CD4-positive, alpha-beta T cell treated with Interleukin-12 subunit alpha and Interleukin-12 subunit beta, for 1 hour (primary cell): ENCODE results near the gene BRD1.
"Not testable (repeated sequence)": the region's sequence is repeated elsewhere in the genome, so short reads cannot be mapped to it uniquely, and the experiment has no call there.

ENCODE experiments used
- DNase-seq: peaks from one replicate; pipeline ENCODE4 v3.0.0-alpha.2; 2020

The BRD1 gene

DNA sequence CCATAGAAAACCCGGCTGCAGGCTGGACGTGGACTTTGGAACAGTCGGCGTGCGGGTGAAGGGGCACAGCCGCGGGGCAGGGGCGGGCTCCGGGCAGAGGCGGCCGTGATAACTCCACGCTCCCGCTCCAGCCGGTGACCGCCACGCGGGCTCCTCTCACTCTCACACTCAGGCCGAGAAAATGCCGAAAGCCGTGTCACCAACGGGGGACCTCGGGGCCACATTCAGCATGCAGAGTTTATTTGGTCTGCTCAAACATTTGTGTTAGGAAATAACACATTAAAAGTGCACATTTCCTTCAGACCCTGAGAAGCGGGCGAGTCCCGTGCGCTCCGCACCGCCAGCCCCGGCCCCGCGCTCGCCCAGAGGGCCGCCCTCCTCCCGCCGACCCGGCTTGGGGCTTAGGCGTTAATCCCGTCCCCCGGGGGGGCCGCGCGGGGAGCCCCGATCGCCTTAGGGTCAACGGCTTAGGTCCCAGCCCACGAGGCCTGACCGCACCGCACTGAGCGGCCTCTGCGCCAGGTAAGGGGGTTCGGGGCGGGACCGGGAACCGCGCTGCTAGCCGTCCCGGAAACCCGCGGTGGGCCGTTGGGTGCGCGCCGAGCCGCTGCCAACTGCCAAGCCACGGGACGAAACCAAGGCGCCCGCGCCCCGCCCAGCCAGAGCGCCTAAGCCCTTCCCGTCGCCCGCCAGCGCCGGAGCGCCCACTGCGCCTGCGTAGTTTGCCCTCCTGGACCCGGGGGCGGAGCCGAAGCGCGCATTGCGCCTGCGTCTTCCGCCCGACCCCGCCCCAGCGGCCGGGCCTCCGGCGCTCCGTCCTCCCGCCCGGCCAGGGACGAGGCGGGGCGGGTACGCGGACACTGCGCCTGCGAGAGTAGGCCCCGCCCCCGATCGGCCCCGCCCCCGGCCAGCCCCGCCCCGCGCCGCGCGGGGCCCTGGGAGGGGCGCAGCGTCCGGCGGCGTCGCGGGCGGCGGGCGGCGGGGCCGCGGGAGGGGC lies 25.5 kb upstream of the BRD1 start, which contains the start of gene ZBED4:
ZBED4 (plus strand) TSS at position 947 of the 997 bp plus-strand sequence. CDS start 29,819 bp downstream, outside the sequence.
- peak; percentile 99 for DNase-seq

DNA sequence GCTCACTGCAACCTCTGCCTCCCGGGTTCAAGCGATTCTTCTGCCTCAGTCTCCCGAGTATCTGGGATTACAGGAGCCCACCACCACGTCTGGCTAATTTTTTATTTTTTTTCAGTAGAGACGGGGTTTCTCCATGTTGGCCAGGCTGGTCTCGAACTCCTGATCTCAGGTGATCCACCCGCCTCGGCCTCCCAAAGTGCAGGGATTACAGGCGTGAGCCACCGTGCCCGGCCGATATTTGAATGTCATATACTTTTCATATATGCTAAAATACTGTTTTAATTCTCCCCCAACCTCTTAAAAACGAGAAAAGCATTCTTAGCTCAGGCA lies 24.9 kb upstream of the BRD1 start:
- DNase-seq, result not testable (repeated sequence)

DNA sequence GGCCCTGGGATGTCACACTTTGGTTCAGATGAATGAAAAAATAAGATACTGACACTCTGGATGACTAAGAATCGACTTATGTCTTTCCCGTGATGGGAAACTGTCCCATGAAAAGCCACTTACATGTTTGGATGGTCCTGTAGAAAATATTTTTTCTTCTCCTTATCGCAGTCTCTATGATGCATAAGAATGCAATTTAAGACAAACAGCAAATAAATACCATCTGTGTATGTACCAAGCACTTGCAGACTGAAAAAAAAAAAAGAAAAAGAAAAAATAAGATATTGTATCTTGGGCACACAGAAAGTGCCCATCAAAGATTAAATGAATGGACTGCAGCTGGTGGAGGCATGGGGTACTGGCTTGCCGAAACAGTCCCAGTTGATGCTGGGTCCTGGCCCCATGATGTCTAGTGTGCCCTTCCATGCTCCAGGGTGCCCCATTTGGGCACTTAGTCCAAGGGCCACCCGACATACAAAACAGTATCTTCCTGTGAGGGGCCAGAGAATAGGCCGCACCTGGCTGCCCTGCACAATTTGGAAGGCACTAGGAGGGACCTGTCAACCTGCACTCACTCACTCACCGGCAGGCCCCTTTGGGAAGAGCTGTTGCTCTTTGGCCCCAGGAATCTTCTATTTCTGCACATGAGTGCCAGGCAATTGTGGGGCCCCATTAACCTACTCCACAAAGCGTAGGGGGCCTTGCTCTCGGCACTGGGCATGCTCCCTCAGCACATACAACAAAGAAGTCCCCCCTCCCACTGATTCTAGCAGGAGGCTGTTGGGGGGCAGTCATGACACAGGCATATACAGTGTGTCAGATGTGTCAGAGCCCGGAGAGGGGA lies 23.5 kb upstream of the BRD1 start:
- no peak for DNase-seq

DNA sequence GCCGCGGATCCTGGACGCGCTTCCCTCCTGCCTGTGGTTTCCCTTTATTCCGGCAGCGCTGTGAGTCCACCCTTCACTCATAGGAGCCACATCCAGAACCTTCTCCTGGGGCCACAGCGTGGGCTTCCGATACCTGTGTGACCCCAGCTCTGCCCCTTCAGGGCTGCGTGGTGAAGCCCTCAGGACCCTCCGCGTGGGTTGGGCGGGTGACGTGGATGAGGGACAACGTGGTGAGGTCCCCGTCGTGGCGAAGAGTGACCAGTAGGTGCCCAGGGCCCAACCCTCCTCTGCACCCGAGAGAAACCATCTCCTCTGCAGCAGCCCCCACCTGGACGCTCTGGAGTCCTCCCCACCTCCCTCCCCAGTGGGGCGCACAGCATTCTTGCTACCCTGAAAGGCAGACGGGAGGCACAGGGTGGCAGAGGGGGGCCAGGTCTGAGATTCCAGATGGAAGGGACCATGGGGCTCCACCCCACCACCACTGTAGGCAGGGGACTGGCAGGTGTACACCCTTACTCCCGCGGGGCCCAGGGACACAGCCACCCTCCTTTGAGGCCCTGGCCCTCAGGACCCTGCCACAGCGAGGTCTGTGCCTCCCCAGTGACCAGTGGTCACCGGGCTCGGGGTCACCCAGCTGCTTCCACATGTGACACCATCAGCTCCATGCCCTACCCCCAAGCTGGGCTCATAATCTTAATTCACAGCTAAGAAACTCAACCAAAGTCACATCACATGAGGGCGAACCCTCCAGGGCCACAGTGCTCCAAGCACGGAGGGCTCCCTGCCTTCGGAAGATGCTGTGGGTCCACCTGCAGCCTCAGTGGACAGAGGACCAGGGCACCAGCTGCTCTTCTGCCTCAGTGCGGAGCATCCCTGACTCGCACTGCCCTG lies 22.6 kb upstream of the BRD1 start:
- DNase-seq, result no peak

DNA sequence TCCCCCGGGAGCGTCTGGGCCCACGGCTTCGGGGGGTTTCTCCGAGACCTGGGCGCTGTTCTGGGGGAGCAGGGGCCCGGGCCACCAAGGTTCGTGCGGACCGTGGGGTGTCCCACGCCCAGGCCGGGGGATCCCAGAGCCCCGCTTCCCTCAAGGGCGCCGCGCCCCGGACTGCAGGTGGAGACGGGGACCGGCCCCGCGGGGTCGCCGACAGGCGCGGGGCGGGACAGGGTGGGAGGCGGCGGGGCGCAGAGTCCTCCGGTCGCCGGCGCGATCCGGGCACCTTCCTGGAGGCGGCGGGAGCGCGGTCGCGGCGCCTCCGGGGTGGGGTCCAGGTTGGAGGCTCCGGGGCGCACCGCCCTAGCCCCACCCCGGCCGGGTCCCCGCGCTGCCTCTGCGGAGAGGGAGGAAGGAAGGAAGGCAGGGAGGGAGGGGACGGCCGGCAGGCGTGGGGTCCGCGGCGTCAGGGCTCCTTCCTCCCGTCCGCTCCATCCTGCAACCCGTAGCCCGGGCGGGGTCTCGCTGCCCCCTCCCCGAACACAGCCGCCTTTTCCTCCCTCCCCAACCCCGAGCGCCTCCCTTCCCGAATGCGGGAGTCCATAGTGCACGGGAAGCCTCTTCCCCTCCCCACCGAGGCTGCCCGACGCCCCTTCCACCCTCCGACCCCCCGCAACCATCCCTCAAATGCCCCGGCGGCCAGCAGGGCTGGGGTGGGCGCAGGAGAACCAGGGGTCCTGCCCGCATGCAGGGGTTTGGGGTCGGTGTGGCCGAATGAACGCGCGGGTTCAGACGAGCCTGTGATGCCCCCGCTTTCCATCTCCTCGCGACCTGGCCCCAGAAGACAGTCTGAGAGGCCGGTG lies 21.7 kb upstream of the BRD1 start:
- DNase-seq, result no peak

DNA sequence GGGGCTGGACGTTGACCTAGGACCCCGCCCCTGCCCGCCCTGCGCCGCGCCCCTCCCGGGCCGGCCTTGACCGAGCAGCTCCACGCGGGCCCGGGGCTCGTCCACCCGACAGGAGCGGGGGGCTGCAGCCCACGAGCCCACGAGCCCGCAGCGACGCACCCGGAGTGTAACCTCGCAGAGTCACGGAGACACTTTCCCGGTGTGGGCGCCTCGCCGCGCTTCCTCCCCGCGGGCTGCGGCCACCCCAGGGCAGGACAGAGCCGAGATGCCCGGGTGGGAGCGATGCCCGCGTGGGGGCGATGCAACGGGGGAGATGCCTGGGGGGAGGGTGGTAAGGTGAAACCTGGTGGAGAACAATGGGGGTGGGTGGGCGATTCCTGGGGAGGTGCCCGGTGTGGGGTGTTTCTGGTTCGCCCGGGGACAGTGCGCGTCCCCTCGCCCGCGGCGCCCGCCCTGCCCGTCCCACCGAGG lies 21.1 kb upstream of the BRD1 start:
- no peak for DNase-seq

DNA sequence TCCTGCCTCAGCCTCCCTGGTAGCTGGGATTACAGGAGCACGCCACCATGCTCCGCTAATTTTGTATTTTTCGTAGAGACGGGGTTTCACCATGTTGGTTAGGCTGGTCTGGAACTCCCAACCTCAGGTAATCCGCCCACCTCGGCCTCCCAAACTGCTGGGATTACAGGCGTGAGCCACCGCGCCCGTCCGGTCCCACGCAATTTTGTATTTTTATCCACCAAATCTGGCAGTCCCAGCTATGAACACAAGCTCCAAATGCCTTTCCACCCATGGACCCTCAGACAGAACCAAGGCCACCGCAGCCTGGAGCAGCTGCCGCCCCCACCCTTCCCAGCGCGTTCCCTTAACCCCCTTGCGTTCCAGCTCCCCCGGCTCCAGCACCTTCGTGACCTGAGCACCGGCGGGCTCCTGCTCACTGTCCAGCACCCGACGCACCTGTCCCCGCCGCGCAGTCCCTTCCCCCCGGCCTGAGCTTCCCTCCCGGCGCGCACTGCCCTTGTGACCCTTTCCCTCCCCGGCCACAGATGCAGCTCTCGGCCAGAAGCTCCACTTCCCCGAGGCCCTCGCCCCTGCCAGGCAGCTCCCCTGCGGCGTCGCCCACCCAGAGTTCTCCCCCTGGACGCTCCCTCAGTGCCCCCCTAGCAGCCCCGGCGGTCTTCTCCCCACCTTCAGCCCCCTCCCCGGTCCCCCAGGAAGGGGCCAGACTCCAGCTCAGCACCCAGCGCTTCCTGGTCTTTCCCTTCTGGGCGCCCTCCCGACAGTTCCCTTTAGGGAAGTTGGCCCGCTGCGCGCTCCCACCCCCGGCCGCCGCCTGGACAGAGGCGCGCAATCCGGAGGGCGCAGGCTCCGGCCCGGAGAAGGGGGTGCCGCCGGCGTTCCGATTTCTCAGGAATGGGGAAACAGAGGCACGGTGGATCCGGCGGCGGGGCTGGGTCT lies 20.3 kb upstream of the BRD1 start:
- no peak for DNase-seq

DNA sequence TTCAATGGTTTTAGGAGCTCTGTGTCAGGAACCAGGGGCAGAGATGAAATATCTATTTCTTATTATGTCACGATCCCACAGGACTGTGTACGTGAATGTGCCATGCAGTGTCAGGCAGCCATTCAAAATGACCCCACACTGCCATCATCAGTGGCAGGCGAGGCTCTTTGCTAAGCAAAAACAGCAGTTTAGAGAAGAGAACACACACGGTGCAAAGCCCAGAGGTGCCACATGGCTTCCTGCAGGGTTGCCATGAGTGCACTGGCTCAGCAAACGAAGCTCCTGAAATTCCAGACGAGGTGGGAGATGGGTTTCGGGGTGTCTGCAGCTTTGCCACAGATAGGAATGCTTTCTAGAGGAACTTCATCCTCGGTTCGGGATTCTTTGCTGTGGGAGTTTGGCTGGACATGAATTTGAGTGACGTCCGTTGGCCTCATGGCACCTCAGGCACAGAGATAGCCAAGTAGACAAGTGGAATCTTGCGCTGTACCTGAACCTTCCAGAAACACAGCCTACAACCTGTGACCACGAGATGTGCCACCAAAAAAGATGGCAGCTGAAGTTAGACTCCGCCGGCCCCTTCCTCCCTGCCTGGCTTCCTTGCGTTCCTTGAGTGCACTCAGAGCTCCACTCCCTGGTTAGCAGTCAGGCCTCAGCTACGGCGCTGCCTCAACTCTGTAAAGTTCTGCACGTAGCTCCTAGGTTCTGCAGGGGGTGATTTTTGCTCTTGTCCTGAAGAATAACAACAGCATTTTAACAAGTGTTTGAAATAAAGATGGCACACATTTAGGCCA lies 18.2 kb upstream of the BRD1 start:
- no peak for DNase-seq

DNA sequence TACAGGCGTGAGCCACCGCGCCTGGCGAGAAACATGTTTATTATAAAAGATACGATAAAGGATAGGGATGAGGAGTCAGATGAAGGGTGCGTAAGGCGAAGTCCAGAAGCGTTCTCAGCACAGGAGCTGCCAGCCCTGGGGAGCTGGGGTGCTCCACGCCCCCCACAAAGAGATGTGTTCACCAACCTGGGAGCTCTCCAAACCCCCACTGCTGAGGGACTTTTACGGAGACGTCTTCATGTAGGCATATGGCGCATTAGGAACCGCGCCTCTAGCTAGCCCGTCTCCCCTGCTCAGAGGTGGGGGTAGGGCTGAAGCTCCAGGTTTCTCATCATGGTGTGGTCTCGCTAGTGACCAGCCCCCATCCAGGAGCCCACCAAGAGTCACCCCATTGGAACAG lies 17.6 kb upstream of the BRD1 start:
- DNase-seq, result no peak

DNA sequence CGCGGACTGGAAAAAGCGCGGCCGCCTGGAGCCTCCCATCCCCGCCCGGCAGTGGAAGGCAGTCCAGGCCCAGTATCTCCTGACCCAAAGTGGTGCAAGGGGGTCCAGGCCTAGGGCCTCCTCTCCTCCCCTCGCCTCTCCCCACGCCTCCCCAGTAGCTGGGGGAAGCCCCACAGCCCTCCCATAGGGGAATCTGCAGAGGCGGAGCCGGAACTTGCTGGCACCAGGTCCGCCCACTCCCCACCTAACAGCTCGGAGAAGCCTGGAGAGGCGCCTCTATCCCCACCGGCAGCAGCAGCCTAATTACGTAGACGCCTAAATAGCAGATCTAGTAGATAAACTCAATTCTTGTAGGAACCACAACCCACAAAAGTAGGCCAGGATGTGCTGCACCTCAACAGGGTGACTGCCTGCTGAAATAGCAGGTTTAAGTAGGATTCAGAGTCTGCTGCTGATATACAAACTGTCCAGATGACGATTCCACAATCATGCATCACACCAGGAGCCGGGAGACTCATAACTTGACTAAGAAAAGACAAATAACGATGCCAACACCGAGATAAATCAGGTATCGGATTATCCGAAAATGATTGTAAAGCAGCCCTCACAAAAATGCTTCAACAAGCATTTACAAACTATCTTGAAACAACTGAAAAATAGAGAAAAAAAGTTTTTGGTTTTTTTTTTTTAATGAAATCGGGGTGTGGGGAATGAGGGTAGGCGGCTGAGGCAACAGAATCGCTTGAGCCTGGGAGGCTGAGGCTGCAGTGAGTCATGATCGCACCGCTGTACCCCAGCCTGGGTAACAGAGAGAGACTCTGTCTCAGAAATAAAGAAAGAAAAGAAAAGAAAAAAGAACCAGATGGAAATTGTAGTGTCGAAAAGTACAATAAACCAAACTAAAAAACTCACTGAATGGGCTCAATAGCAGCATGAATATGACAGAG lies 11.4 kb upstream of the BRD1 start:
- DNase-seq, result peak; percentile 94

DNA sequence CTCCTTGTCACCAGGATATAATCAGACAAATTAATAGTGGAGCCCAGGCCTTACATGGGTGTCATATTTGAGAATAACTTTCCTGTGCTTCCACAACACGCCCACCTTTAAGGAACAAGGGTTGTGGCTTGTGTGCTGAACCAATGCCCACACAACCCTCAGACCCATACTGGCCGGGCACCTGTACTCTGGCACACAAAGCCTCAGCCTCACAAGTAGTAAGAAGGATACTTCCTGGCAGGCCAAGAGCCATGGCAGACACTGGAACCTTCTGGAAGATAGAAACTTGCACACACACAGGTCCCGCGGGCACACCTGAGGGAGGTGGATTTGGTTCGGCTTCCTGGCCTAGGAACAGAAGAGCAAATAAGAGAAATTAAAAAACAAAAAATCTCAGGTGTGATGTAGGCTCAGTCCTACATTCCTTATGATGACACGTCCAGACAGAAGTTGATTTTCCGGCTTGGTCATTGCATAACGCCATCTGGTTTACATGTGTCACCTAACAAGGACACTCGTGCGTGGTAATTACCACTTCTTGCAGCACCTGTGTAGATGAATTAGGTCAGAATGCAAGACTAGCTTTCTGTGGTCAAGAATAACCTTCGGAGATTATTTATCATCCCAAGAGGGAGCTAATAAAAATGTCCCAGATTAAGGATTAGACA lies 5.8 kb upstream of the BRD1 start:
- no peak for DNase-seq

DNA sequence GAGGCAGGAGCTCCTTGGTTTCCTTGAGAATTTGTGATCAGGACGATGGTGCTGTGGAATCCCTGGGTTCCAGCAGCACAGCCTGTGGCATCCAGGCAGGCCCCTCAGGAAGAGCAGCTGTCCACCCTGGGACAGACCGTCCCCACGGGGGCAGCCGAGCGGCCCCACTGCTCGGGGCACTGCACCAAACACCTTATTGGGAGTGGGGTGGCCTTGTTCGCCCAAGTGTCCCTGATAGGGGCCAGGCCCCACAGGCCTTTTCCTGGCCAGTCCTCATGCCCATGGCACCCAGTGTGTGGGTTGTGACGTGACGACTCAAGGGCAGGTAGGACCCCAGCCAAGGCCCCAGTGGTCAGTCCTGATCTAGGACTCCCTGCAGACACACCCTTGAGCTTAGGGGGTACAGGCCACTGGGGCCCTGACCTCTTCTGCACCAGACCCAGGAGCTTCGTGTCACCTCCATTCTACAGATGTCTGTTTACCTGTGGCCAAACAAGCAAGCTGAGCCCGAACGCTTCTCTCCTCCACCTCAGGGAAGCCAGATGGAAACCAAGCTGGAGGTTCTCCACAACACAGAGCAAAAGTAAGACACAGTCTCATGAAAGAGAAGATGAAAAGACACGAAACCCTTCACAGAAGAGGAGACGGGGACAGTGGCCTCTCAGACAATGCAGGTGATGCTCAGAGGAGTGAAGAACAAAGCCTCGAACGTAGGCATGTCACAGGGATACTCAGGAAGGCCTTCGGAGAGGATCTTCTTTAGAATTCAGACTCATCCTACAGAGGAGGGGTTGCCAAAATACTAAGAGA lies 1.6 kb upstream of the BRD1 start:
- DNase-seq, result no peak

DNA sequence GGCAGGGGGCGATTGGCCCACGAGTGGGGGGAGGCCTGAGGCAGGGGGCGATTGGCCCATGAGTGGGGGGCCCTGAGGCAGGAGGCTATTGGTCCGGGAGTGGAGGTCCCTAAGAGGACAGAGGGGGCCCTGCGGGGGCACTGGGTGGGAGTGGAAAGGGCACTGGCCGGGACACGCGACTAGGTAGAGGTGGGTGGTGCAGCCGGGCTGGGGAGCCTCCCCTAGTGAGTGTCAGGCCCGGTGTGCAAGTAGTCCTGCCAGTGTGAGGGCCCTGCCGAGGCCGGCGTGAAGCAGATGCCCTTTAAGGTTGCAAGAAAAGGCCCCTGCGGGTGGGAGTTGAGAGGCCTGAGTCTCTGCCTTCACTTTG lies 909 bp upstream of the BRD1 start:
- no peak for DNase-seq

DNA sequence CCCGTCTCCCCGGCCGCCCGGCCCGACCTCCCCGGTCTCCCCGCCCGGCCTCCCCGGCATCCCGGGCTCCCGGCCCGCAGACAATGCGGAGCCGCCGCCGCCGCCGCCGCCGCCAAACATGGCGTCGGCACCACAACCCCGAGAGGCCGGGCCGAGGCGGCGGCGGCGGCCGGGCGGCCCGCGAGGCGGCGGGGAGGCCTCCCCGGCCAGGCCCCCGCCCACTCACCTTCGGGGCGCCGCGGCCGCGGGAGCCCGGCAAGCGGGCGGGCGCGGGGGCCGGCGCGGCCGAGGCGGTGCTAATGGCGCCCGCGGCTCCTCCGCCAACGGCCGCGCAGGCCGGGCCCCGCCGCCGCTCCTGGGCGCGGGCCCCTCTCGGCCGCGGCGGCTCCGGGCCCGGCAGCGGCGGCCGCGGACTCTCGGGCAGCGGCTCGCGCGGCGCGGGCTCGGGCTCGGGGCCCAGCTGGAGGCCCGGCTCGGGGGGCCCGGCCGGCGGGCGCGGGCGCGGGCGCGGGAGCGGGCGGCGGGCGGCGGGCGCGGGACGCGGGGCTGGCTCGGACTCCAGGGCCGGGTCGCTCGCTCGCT lies 311 bp downstream of the BRD1 start:
- peak; percentile 38 for DNase-seq

DNA sequence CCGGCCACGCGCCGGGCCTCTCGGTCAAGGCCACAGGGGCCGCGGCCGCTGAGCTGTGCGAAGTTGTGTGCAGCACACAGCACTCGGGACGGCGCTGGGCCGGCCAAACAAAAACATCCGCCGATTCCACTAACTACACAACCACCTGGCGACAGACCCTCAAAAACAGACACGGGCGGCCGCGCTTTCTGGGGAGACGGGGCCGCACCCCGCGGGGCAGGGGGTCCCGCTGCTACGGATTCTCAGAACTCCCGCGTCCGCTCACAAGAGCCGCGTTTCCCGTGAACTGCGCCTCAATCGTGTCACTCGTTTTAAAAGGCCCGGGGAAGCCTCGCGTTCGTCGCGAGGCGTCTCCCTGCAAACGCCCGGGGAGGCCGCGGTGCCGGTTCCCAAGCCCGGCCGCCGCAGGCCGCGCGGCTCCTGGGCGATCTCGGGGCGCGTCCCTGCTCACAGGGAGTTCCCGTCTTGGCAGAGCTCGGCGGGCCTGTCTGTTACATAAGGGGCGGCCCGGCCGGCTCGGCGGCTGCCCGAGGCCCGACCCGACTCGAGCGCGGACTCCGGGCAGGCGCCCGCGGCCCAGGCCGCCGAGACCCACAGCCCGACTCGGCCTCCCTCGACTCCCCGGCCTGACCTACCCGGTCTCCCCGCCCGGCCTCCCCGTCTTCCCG lies 936 bp downstream of the BRD1 start:
- peak; percentile 42 for DNase-seq
